Measurements from ENCODE around the gene EMILIN2.

The EMILIN2 gene

GRCh38 chr18:2920546-2921343, 73.9 kb downstream of the EMILIN2 start:
- no peak overlapping the region for H3K9ac ChIP-seq (ENCODE audit: low read length)
- H3K4me3 ChIP-seq (ENCODE audit: low read length), result no peak overlapping the region
- no peak overlapping the region for H3K27ac ChIP-seq (ENCODE audit: low read length)
- H3K27me3 ChIP-seq (ENCODE audit: control insufficient read depth, insufficient read depth, low read length), result no peaks in the 10 kb centered on the region
- H3K4me1 ChIP-seq (ENCODE audit: control insufficient read depth, low read depth, low read length), result peaks cover 16% of the 10 kb centered on the region
- no peaks in the 10 kb centered on the region for H3K9me3 ChIP-seq (ENCODE audit: control insufficient read depth, low read depth, low read length)
- H3K36me3 ChIP-seq (ENCODE audit: control insufficient read depth, low read depth, low read length), result peaks cover 37% of the 10 kb centered on the region

GRCh38 chr18:2921778-2922177, 75.0 kb downstream of the EMILIN2 start:
- Histone ChIP-seq H3K27ac (ENCODE audit: low read length) (no peak overlapping the region), H3K4me3 (ENCODE audit: low read length) (no peak overlapping the region), H3K9me3 (ENCODE audit: control insufficient read depth, low read depth, low read length) (no peaks in the 10 kb centered on the region), H3K4me1 (ENCODE audit: control insufficient read depth, low read depth, low read length) (peaks cover 5% of the 10 kb centered on the region), H3K9ac (ENCODE audit: low read length) (no peak overlapping the region), H3K27me3 (ENCODE audit: control insufficient read depth, insufficient read depth, low read length) (no peaks in the 10 kb centered on the region), H3K36me3 (ENCODE audit: control insufficient read depth, low read depth, low read length) (peaks cover 37% of the 10 kb centered on the region)

GRCh38 chr18:2923464-2923863, 76.7 kb downstream of the EMILIN2 start:
- Histone ChIP-seq H3K4me3 (ENCODE audit: low read length) (no peak overlapping the region), H3K9ac (ENCODE audit: low read length) (no peak overlapping the region), H3K27ac (ENCODE audit: low read length) (no peak overlapping the region), H3K36me3 (ENCODE audit: control insufficient read depth, low read depth, low read length) (peaks cover 51% of the 10 kb centered on the region), H3K4me1 (ENCODE audit: control insufficient read depth, low read depth, low read length) (no peaks in the 10 kb centered on the region), H3K9me3 (ENCODE audit: control insufficient read depth, low read depth, low read length) (no peaks in the 10 kb centered on the region), H3K27me3 (ENCODE audit: control insufficient read depth, insufficient read depth, low read length) (no peaks in the 10 kb centered on the region)

DNA sequence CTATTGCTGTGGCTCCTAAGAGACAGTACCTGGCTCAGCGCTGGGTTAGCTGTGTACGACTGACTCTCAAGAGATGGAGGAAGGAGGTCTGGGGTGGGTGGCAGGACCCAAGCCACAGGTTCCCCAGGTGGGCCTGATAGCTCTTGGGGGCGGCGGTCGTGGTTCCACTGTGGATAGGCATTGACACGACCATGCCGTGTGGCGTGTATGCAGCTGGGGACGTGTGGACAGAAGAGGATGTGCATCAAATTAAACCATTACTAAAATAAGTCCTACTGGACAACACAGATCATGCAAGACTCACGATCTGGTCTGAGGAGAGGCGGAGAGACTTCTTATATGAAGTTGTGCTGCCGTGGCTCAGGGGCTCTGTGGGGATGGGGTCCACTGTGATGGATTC, 78.1 kb downstream of the EMILIN2 start:
- peaks cover 49% of the 10 kb centered on the region for H3K36me3 ChIP-seq (ENCODE audit: control insufficient read depth, low read depth, low read length)
- H3K9me3 ChIP-seq (ENCODE audit: control insufficient read depth, low read depth, low read length), result no peaks in the 10 kb centered on the region
- no peaks in the 10 kb centered on the region for H3K27me3 ChIP-seq (ENCODE audit: control insufficient read depth, insufficient read depth, low read length)
- H3K27ac ChIP-seq (ENCODE audit: low read length), result no peak overlapping the region
- H3K4me3 ChIP-seq (ENCODE audit: low read length), result no peak overlapping the region
- no peak overlapping the region for H3K9ac ChIP-seq (ENCODE audit: low read length)
- no peaks in the 10 kb centered on the region for H3K4me1 ChIP-seq (ENCODE audit: control insufficient read depth, low read depth, low read length)

DNA sequence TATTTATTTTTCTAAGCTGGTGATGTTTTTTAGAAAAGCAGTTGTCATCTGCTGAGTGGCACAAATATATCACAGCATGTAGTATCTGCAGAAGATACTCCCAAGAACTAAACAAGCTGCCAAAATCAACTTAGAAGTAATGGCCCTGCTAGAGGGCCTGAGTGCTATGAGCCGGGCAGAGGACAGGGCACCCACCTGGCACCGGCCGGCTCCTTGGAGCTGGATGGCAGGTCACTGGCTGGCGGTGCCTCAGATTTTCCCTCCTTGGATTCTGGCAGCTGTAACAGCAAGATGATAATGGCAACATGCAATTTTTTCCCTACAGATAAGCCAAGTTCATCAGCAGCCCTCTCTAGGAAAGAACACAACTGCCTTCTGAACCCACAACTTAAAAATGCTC, 79.7 kb downstream of the EMILIN2 start:
- Histone ChIP-seq H3K9ac (ENCODE audit: low read length) (no peak overlapping the region), H3K27me3 (ENCODE audit: control insufficient read depth, insufficient read depth, low read length) (no peaks in the 10 kb centered on the region), H3K27ac (ENCODE audit: low read length) (no peak overlapping the region), H3K36me3 (ENCODE audit: control insufficient read depth, low read depth, low read length) (peaks cover 44% of the 10 kb centered on the region), H3K4me3 (ENCODE audit: low read length) (no peak overlapping the region), H3K9me3 (ENCODE audit: control insufficient read depth, low read depth, low read length) (no peaks in the 10 kb centered on the region), H3K4me1 (ENCODE audit: control insufficient read depth, low read depth, low read length) (no peaks in the 10 kb centered on the region)

- Histone ChIP-seq H3K4me1 (ENCODE audit: control insufficient read depth, low read depth, low read length) (no peaks in the 10 kb centered on the region), H3K27ac (ENCODE audit: low read length) (no peak overlapping the region), H3K9me3 (ENCODE audit: control insufficient read depth, low read depth, low read length) (no peaks in the 10 kb centered on the region), H3K4me3 (ENCODE audit: low read length) (no peak overlapping the region), H3K27me3 (ENCODE audit: control insufficient read depth, insufficient read depth, low read length) (no peaks in the 10 kb centered on the region), H3K36me3 (ENCODE audit: control insufficient read depth, low read depth, low read length) (peaks cover 44% of the 10 kb centered on the region), H3K9ac (ENCODE audit: low read length) (no peak overlapping the region)
Observed at GRCh38 chr18:2927745-2928144, 80.9 kb downstream of the EMILIN2 start.

DNA sequence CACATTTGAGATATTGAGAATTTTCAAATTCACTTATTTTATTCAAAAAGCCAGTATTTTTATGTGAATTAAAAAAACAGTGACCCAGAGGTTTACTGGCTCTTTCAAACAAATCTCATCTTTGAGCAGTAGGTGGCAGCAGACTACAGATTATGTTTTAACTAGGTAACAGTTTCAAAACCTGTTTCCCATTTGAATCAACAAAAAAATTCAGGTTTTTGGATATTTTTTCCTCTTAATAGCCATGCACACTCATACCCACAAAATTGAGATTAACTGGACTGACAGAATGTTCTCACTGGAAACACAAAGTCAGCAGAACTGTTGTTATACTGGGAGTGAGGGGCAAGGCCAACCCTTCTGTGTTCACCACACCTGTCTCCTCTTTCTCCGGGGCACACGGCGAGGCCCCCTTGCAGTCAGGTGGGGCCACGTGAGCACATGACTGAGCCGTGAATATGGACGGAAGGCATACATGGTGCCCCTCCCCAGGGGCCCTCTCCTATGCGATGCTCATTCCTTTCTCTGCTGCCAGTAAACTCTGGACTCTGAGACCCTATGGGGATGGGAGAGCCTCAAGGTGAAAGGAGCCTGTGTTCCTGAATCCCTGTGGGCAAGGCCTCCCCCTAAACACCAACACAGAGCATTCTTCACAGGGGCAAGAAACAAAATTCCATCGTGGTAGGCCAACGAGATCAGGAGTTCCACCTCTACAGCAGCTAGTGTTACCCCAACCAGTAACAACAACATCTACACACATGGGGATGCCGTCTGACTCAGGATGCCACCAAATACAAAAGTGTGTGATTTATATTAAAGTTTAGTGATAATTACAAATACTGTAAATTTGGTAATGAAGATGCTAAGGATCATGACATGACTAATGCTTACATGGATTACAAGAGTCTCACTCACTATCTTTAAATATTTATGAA, 85.7 kb downstream of the EMILIN2 start:
- H3K9me3 ChIP-seq (ENCODE audit: control insufficient read depth, low read depth, low read length), result no peaks in the 10 kb centered on the region
- H3K27ac ChIP-seq (ENCODE audit: low read length), result no peak overlapping the region
- peaks cover 40% of the 10 kb centered on the region for H3K36me3 ChIP-seq (ENCODE audit: control insufficient read depth, low read depth, low read length)
- H3K9ac ChIP-seq (ENCODE audit: low read length), result no peak overlapping the region
- no peaks in the 10 kb centered on the region for H3K4me1 ChIP-seq (ENCODE audit: control insufficient read depth, low read depth, low read length)
- H3K27me3 ChIP-seq (ENCODE audit: control insufficient read depth, insufficient read depth, low read length), result no peaks in the 10 kb centered on the region
- no peak overlapping the region for H3K4me3 ChIP-seq (ENCODE audit: low read length)

DNA sequence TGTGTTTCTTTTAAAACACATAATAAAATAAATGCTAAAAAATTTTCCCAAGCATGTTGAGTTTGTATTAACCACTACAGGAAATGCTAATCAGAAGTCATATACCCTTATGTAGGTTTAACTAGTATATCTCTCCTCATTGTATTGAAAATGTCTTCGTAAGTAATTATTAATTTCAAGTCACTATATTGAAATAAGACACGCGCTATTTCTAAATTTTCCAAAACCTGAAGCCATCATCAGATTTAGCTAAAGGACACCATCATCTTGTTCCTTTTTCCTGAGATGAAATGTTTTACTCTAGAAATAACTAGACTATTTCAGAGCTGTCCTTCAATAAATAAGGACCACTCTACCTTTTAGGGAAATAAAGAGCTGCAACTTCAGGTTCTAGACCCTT, 87.2 kb downstream of the EMILIN2 start:
- Histone ChIP-seq H3K4me1 (ENCODE audit: control insufficient read depth, low read depth, low read length) (no peaks in the 10 kb centered on the region), H3K36me3 (ENCODE audit: control insufficient read depth, low read depth, low read length) (peaks cover 37% of the 10 kb centered on the region), H3K4me3 (ENCODE audit: low read length) (no peak overlapping the region), H3K9ac (ENCODE audit: low read length) (no peak overlapping the region), H3K27ac (ENCODE audit: low read length) (no peak overlapping the region), H3K9me3 (ENCODE audit: control insufficient read depth, low read depth, low read length) (no peaks in the 10 kb centered on the region), H3K27me3 (ENCODE audit: control insufficient read depth, insufficient read depth, low read length) (no peaks in the 10 kb centered on the region)

DNA sequence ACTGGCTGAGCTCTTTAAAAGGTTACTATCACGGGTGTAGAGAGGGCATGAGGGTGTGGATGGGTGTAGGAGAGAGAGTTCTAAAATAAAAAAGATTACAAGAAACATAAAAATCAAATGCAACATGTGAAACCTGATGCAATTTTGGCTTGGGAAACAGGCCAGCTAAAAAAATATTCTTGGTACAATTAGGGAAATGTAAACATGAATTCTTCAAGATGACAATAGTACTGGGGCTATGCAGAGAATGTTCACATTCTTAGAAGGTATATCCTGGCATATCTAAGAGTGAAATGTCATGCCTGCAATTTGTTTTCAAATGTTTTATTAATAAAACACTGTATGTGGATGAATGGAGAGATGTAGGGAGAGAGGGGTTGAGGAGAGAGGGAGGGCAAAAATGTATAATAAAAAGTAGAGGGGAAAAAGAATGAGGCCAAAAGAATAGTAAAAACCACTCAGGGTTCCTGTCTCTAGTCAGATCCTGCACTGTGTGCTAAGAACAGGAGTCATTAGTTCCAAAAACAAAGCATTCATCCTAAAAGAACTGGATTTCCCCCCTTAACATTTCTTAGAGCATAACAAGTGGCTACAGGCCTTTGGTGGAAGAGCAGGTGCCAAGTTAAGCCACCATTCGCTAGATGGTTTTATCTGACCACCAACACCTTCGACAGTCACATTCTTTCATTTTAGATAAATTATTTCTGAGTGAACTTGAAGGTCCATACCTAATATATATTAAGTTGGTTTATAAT, 88.8 kb downstream of the EMILIN2 start:
- Histone ChIP-seq H3K9me3 (ENCODE audit: control insufficient read depth, low read depth, low read length) (no peaks in the 10 kb centered on the region), H3K36me3 (ENCODE audit: control insufficient read depth, low read depth, low read length) (peaks cover 41% of the 10 kb centered on the region), H3K27me3 (ENCODE audit: control insufficient read depth, insufficient read depth, low read length) (no peaks in the 10 kb centered on the region), H3K9ac (ENCODE audit: low read length) (no peak overlapping the region), H3K4me1 (ENCODE audit: control insufficient read depth, low read depth, low read length) (no peaks in the 10 kb centered on the region), H3K27ac (ENCODE audit: low read length) (no peak overlapping the region), H3K4me3 (ENCODE audit: low read length) (no peak overlapping the region)

DNA sequence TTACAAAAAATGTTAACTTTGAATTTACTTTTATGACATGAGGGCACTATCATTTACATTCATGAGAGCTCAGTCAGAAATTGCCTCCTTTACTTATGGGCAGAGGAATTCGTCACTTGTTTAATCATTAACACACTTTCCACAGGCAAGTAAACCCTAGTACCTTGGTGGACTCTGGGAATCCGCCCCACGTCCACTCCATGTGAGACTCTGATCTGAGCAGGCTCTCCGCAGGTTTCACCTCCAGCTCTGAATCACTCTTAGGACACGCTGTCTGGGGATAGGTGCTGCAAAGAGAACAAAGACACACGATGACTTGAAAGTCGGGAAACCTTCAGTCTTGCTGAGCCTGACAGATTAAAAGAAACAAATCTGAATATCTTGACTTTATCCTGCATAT, 92.5 kb downstream of the EMILIN2 start:
- H3K9me3 ChIP-seq (ENCODE audit: control insufficient read depth, low read depth, low read length), result no peaks in the 10 kb centered on the region
- H3K9ac ChIP-seq (ENCODE audit: low read length), result no peak overlapping the region
- no peaks in the 10 kb centered on the region for H3K27me3 ChIP-seq (ENCODE audit: control insufficient read depth, insufficient read depth, low read length)
- peaks cover 26% of the 10 kb centered on the region for H3K36me3 ChIP-seq (ENCODE audit: control insufficient read depth, low read depth, low read length)
- H3K4me3 ChIP-seq (ENCODE audit: low read length), result no peak overlapping the region
- H3K4me1 ChIP-seq (ENCODE audit: control insufficient read depth, low read depth, low read length), result no peaks in the 10 kb centered on the region
- no peak overlapping the region for H3K27ac ChIP-seq (ENCODE audit: low read length)

DNA sequence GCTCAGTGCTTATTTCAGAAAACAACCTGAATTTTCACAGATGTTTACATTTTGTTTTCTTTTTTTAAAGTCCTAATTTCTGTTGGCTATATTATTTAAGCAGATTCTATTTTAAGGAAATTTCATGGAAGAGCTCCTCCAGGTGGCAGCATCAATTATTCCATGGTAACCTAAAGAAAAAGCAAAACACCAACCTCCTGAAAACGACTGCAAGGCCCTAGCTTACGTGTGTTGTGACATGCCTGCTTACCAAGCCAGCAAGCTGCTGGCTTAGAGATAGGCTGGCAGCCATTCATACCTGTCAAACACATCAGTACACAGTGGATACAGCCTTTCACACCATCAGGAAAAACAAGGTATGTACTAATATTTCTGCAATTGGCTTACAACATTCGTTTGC, 101.2 kb downstream of the EMILIN2 start:
- H3K27ac ChIP-seq (ENCODE audit: low read length), result no peak overlapping the region
- no peak overlapping the region for H3K9ac ChIP-seq (ENCODE audit: low read length)
- no peak overlapping the region for H3K4me3 ChIP-seq (ENCODE audit: low read length)
- no peaks in the 10 kb centered on the region for H3K27me3 ChIP-seq (ENCODE audit: control insufficient read depth, insufficient read depth, low read length)
- H3K4me1 ChIP-seq (ENCODE audit: control insufficient read depth, low read depth, low read length), result no peaks in the 10 kb centered on the region
- no peaks in the 10 kb centered on the region for H3K9me3 ChIP-seq (ENCODE audit: control insufficient read depth, low read depth, low read length)
- peaks cover 29% of the 10 kb centered on the region for H3K36me3 ChIP-seq (ENCODE audit: control insufficient read depth, low read depth, low read length)
